GF-D8 (cell line): ENCODE results near the gene IGFL4.

Source experiments
- DNase-seq: peaks from one replicate; lab custom pipeline; 2025; lab: John Stamatoyannopoulos, UW

The IGFL4 gene

DNA sequence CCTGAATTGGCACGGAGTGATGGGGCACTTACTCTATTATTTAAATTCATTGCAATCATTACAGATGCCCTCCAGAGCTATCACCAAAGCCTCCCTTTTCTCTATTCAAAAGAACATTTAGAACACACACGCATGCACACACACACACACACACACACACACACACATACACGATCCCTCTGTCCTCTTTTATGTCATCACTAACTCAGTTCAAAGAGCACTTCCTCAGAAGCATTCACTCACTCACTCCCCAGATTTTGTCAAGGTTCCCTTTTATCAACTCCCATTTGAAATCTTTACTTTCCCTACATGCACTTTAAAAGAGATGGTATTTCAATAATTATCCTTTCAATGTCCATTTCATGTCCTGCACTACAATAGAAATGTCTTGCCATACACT, 22.4 kb upstream of the IGFL4 start:
- DNase-seq, result no peak

DNA sequence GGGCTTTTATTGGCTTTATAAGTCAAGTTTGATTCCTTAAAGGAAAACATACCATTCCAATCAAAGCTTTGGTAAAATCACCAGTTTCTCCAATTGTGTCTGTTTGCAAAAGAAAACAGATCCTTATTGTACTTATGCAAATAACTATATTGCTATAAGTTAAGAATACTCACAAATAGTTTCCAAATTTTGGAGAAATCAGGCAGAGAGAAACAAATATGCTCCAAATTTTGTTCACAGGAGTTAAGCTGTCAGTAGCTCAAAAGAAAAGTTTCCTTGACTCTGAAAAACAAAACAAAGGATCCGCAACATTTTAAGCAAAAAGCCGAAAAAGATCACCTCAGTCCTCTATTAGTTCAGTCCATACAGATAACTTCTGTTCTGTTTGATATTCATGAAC, 19.2 kb upstream of the IGFL4 start:
- no peak for DNase-seq

DNA sequence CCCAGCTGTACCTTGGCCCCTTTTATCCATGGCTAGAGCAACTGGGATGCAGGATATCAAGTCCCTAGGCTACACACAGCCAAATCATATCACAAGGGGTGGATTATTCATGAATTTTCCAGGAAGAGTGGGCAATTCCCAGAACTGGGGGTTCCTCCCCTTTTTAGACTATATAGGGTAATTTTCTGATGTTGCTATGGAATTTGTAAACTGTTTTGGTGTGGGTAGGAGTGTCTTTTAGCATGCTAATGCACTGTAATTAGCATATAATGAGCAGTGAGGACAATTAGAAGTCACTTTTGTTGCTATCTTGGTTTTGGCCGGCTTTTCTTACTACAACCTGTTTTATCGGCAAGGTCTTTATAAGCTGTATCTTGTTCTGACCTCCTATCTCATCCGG, 18.0 kb upstream of the IGFL4 start:
- no peak for DNase-seq

DNA sequence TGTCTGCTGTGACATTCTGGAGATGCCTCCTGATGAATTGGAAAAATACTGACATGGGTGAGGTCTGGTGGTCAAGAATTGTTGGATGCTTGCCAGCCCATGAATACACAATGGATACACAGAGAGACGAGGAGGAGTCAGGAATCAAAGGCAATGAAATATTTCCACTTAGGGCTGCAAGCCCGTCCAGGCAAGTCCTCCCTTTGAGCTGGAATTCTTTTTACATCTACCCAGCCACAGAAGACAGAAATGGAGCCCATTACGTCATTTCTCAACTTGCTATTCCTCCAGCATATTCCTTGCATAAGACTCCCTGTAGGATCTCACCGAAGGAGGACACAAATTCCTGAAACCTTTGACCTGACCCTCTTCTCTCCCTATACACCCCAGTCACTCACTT, 15.7 kb upstream of the IGFL4 start:
- no peak for DNase-seq

DNA sequence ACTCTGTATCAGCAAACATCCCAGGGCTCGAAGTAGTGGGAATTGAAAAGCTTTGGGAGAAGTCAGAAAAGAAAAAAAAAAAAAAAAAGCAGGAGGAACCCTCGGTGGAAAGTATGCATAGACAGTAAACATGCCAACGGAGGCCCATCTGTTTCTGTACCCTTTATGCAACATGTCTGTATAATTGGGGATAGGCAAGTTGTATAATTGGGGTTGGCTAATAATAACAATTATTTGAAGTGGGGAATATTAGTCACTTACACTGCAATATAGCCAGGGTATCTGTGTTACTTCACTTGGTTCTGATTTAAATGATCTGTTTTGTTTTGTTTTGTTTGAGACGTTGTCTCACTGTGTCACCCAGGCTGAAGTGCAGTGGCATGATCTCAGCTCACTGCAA, 12.1 kb upstream of the IGFL4 start:
- DNase-seq, result no peak

DNA sequence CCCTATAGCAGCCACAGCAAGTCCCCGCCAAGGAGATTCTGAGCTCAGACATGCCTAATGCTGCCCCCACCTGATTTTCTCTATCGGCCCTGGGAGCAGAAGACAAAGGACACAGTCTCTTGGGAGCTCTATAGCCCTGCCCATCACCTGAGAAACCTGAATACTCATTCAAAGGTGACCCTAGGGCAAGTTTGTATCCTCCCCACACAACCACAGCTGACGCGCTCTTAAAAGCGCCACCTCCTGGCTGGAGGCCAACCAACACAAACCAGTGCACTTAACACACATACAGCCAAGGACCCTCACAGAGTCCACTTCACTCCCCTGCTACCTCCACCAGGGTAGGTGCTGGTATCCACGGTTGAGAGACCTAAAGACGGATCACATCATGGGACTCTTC, 8.8 kb upstream of the IGFL4 start:
- no peak for DNase-seq

DNA sequence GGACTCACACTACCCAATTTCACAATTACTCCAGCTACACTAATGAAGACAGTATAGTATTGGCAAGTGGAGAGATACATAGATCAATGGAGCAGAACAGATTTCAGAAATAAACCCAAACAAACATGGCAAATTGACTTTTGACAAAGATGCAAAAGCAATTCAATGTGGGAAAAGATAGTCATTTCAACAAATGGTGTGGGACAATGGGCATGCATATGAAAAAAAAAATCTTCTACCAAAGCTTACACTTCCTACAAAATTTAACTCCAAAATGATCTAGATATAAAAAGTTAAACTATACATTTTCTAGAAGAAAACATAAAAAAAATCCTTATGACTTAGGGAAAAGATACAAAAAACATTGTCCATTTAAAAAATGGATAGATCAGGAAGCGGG, 2.7 kb upstream of the IGFL4 start:
- DNase-seq, result no peak

DNA sequence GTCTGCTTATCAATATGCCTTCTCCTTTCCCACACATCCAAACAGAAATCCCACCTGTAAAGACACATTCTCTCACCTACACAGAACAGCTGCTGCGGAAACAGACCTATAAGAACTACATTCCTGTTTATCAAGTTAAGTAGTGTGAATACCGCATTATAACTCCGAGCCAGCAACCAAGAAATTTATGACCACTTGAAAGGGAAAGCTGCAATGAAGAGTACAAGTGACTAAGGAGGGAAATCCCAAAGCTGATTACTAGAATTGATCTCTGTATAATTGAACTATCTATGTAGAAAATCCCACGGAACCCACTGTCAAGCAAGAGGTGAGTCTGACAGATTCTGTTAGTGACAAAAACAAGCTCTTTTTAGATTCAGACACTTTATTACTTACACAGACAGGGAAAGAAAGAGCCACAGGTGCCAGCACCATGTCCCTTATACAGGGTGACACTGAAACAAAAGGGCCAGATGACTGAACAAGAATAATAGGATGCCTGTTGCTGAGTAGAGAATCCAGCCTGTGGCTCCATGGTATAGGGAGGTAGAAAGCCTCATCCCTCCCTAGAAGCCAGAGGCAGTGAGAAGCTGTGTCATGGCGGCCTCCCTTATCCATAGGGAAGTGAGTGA, 1.6 kb upstream of the IGFL4 start:
- DNase-seq, result no peak

DNA sequence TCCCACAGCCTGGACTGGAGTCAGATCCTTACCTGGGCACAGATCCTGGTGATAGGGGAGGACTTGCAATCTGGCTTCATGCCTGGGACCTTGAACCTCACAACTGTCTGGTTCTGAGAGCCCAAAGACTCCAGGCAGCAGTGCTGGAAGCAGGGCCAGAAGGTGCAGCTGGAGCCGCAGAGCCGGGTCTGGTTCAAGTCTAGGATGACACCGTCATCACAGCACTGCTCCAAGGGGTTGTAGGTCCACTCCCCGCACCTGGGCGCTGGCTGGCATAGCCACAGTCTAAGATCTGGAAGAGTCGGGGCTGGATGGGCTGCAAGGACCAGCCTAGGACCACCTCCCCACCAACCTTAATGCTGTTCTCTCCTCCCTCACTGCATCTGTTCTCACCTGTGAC, 677 bp downstream of the IGFL4 start:
- no peak for DNase-seq

DNA sequence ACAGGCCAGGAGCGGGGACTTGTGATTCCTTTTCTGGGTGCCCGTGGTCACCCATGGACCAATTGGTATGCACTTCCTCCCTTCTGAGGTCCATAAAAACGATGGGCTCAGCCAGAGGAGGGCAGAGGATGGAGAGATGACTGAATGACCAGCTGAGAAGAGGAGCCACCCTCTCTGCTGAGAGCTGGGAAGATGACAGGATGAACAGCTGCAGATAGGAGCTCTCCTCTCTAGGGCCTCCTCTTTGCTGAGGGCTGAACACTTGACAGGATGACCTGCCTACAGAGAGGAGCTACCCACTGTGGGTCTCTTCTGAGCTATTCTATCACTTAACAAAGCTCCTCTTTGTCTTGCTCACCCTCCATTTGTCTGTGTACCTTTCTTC, 4.1 kb downstream of the IGFL4 start:
- DNase-seq, result no peak

DNA sequence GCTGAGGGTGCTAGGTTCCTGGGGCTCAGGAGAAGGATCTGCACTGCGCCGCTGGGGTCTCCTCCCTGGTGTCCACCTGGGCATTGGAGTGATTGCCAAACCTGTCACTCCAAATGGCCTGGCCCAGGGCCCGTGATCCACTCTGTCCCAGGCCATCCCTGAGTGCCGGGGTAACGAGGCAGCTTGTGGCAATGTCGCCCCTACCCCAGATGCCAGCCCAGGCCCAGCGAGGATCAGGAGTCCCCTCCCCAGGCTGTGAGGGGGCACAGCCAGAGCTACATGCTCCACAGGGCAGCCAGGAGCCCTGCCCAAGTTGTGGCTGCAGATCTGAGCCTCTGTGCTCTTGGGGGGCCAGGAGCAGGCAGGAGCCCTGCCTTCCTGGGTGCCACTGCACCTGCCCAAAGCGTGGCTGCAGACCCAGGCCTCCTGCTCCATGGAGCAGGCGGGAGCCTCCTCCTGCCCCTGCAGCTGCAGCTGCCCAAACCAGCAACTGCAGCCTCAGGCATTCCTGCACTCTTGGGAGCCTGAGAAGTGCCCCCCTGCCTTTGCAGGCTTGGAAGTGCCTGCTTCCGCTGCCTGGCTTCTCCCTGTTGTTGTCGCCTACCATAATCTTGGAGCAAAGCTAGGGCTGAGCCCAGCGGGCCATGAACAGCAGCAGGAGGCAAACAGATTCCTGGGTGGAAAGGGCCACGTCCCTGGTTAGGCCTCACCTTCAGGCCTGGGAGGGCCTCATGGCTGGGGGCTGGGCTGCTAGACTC, 4.6 kb downstream of the IGFL4 start:
- DNase-seq, result no peak

DNA sequence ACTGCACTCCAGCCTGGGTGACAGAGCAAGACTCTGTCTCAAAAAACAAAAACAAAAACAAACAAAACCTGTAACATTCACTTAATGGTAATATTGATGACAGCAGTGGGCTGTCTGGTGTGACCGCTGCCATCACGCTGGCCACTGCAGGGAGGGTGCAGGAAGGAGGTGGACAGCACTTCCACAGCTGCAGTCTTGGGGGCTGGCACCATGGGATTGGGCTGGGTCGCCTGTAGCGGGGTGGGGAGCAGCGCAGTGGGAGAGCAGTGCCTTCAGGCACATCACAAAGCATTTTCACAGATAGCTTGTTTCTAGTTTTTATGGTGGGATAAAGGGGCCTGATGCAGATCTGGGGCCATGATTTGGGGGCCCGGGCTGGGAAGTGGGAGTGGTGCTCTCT, 5.3 kb downstream of the IGFL4 start:
- DNase-seq, result no peak

DNA sequence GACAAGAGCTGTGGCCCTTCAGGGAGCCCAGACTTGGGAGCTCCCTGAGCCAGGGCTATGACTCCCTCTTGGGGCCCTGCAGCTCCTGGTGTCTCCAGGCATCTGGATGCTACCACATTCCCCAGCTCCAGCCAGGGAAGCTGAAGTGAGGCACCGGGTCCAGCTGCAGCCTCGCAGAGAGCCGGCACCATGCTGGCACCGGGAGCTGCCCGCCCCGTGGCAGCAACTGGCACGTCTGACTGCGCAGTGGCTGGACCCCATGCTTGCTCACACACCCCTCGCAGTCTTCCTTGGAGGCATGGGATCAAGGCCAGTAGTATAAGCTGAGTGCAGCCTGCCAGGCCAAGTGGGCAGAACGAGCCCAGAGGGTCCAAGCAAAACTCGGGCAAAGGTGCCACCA, 7.4 kb downstream of the IGFL4 start:
- DNase-seq, result no peak

DNA sequence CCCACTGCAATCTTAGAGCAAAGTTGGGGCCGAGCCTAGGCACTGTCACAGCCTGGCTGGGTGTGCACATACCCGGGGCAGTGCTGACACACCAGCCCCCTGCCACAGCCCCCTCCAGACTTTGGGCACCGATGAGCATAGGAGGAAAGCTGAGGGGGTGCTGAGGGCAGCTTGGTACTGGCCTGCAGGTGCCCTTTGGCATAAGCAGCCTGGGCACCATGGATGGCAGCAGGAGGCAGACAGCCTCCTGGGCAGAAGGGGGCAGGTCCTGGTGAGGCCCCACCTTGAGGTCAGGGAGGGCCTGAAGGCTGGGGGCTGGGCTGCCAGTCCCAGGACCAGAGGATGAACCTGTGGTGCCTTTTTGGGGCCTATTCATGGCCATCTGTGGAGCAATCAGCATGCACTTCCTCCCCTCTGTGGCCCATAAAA, 8.2 kb downstream of the IGFL4 start:
- DNase-seq, result no peak

DNA sequence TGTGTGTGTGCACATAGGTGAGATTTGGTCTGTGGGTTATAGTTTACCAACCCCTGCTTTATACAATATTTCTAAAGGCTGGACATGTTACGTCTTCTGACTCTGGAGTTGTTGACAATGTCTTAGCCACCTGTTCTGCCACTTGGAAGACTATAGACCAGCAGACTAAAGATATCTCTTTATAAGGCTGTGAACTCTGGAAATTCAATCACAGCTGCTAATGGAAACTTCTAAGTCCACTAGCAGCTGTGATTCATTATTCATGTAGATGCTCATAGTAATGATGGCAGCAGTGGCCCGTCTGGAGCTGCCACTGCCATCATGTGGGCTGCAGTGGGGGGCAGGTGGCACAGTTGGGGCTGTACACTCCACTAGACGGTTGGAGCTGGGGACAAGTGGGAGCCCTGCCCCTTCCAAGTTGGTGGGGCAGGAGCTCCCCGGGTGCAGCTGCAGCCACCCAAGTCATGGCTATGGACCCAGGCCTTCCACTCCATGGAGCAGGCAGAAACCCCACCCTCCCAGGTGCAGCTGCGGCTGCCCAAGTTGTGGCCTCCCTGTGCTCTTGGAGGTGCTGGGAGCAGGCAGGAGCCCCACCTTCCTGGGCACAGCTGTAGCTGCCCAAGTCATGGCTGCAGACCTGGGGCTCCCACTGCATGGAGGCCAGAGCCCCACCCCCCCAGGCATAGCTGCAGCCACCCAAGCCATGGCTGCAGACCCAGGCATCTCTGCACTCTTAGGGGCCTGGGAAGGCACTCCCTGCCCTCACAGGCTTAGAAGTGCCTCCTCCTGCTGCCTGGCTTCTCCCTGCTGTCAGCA, 8.8 kb downstream of the IGFL4 start:
- no peak for DNase-seq

DNA sequence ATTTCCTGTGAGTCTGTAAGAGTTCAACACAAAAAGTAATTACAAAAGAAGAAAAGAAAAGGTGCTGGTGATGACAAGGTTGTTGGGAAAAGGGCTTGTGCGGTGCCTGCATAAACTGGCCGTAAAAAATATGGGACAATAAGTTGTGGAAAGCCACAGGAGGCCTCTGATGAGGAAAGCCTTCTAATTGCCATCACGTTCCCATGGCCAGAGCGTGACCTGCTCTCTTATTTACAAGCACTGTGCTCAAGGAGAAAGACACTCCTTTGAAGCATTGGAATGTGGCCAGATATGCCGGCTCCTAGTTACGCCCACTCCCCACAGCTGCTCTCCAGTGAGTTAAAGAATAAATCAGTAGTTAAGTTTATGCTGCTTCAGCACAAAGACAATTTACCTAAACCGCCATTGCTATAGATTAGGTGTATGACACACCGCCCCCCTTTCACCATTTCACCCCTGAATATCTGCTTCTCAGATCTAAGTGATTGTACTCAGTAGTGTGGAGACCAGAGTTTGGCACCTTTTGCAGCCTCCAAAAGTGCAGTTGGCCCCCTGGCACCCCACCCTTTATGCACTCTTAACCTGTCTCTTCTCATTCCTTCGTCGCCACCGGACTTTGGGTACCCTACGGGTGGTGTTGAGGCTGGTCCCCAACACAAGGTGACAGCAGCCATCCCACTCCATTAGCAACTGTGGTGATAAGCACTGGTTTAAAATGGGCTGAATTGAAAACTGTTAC, 9.8 kb downstream of the IGFL4 start:
- DNase-seq, result no peak

DNA sequence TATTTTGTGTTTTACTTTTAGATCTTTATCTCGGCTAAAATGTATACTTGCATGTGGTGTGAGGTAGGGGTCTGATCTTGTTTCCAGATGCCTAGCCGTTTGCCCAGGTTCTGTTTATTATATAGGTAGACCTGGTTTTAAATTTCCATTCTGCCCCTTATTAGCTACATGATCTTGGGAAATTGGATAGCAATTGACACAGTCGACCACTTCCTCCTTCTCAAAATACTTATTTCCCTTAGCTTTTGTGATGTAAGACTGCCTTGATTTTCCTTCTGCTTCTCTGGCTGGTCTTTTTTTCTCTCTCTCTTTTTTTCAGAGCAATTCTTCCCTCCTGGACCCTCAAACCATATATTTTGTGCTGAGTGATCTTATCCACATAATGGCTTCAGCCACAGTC, 15.0 kb downstream of the IGFL4 start:
- DNase-seq, result peak; percentile 45

DNA sequence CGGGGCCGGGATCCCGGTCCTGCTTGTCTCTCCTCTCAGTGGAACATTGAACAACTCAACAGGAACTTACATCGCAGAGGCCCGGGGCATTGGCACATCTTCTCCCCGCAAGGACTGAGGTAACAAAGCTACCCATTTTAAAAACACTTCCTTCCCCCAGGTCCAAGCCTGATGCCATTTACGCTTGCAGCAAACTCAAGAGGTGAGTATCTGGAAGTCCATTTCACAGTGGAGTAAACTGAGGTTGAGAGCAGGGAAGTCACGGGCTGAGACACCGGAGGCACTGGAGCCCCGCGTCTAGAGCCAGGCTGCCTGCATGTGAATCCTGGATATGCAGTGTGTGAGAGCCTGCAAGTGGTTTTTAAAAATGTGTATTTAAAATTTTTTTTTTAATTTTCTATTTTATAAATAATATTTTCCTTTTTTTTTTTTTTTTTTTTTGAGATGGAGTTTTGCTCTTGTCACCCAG, 17.5 kb downstream of the IGFL4 start:
- DNase-seq, result no peak

DNA sequence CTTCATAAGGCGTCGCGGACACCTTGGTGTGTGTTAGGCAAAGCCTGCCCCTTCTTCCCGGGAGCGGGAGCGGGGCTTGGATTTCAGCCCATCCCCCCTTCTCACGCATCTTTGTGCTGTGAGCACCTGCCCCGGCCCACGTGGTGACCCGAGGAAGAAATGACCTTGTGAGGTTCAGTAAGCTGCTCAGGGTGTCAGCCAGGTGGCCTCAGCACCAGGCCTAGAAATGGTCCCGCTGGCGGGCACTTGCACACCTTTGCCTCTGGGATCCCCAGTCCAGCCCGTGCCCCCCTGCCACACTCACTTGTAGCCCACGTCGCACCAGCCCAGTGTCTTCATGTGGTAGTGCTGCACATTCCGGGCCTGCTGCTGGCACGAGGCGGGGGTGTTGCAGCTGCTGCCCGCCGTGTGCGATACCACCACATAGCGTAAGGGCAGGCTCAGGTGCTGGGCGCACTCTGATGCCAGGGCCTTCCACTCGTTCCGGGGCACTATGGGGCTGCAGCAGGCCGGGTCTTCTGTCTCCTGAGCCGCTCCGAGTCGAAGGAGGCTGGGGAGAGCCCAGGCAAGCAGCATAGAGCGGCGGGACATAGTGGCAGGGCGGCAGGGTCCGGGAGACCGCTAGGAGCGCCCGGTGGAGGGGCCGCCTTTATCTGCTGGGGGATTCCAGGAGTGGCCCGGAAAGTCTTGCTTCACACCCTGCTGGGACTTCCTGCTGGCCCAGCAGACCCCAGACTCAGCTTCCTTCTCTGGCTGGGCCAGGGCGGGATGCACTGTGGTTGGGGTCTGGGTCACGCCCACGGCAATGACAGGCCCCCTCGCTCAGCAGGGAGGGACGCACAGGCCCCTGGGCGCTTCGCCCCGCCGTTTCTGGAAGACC, 18.1 kb downstream of the IGFL4 start, which contains the start of gene PGLYRP1:
TSS of gene PGLYRP1 (minus strand) at position 623 of the 880 bp plus-strand sequence. CDS start at position 591, 32 bp downstream.
- DNase-seq, result no peak

DNA sequence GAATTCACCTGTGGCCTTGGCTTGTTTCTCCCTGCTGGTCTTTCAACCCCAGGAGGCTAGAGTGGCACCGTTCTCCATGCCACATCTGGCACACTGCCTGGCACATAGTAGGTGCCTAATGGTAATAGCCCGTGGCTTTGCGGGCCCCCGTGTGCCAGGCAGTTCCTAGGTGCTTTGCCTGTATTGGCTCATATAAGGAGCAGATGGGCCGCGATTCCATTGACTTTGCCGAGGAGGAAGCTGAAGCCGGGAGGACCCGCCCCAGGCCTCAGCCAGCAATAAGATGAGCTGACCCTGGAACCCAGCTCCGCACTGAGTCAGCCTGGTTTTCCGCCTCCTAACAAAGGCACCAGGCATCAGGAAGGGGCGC, 18.8 kb downstream of the IGFL4 start:
- no peak for DNase-seq

DNA sequence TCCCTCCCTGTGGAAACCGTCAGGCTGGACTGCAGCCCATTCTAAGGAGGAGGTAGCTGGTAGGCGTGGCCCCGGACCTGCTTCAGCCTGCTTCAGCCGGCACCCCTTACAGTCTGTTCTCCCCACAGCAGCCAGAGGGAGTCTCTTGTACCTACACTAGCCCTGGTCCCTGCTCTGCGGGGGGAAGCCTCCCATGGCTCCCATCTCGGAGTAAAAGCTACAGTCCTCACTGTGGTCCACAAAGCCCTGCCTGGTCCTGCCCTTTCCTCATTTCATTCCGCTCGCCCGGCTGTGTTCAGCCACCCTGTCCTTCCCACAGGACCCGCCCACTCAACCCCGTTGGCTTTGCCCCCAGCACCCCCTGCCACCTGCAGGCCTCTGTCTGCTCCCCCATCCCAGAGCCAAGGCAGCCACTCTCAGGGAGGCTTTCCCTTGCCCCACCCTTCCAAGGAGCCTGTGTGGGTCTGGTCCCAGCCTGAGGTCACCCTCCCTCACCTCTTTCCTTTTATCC, 19.2 kb downstream of the IGFL4 start:
- DNase-seq, result no peak
